ENCODE data around the gene MLLT6.

The MLLT6 gene

DNA sequence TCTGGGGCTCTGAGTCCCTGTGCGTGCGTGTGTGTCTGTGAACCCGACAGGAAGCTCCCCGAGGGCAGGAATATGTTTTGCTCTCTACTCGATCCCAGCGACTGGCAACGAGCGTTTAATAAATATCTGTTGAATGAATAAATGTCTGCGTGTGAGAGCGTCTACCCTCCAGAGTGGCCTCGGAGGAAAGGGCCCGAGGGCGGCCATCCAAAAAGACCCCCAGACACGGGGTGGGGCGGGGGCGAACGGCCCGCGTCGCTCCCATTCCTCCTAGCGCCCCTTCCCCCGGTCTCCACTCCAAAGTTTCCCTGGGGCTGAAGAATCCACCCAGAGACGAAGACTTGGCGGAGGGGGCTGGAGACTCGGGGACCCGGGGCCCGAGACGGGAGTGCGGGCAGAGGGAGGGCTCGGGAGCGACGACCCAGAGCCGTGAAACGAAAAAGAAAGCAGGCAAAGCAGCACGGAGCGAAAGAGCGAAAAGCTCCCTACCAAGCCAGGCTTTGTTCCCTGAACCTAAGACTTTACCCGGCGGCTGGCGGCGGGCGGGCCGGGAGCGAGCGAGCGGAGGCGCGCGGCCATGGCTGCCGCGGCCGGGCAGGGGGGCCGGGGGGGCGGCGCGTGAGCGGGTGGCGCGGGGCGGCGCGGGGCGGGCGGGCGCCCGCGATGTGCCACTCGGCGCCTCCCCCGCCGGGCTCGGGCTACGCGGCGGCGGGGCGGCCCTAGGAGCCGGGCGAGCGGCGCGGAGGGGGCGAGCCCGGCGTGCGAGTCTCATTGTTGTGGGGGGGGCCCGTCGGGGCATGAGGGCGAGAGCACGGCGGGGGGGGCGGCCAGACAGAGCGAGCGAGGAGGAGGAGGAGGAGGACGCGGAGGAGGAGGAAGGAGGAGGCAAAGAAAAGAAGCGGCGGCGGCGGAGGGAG is at the start of gene MLLT6:
Gene MLLT6, plus strand, starts transcription at position 668 of the 917 bp plus-strand sequence. CDS start 360 bp downstream, outside the sequence.
- DNase-seq (ENCODE audit: low read depth): peak; percentile 61

DNA sequence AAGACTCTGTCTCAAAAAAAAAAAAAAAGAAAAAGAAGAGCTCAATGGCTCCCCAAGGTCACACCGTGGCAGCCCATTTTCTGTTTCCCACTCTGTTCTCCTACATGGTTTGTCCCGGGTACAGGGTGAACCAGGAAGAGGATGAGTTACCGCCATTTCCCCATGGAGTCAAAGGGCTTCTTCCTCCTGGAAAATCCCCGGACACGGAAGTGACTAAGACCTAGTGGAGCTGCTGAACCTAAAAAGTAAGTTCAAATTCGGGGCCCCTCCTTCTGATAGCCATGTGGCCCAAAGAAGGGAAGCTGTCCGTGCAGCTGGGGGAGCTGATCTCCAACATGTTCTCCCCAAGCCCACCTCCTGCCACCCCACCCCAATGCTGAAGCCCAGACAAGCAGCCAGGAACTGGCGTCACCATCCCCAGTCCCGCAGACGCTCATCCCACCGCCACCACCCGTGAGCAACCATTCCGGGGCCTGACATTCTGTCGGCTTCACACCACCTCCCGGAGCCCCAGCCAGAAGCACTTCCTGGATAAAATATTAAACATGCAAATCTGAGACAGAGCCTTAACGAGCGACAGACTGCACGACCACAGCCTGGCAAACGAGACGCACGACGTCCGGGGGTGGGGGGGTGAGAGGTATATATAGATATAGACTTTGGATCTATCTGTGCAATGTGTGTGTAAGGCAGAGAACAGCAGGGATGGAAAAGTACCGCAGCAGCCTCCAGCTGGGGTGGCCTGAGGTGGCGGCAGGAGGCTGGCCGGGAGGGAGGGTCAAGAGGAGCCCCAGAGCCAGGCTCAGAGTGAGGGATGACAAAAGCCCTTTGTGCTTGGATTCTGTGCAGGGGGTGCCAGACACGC is 47.9 kb upstream of the MLLT6 start:
- no peak for DNase-seq (ENCODE audit: low read depth)

DNA sequence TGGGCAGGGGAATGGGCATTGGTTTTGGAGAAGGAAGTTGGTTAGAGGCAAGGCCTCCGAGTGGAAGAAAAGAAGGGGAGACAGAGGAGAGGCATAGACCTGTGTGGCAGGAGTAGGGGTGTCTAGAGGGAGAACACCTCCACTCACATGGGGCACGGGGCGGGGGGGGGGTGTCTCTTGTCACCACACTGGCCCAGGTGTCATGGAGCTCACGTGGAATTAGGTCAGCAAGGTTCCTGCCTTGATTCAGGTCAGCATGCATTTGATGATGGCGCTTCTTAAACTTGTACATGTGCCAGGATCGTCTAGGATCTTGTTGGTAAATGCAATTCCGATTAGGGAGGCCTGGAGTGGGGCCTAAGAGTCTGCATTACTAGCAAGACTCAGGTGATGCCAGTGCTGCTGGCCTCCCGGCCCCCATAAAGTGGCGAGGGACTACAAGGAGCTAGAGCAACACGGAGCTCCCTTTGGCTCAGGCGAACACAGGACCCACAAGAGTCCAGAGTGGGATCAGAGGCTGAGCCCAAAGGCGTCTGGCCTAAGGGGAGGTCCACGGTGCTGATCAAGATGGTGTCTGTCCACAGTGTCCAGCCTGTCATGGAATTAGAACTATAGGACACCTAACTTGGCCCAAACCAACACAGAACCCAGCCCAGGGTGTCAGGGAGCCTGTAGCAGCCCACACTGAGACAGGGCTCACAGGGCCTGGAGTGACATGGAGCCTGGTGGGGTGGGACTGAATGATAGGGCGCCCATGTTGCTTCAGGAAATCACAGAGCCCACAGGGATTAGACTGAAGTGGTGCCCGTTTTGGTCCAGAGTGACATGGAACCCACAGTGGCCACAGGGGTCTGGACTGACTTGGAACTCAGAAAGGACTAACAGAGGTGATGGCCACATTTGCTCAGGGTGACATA is 47.0 kb upstream of the MLLT6 start:
- no peak for DNase-seq (ENCODE audit: low read depth)

DNA sequence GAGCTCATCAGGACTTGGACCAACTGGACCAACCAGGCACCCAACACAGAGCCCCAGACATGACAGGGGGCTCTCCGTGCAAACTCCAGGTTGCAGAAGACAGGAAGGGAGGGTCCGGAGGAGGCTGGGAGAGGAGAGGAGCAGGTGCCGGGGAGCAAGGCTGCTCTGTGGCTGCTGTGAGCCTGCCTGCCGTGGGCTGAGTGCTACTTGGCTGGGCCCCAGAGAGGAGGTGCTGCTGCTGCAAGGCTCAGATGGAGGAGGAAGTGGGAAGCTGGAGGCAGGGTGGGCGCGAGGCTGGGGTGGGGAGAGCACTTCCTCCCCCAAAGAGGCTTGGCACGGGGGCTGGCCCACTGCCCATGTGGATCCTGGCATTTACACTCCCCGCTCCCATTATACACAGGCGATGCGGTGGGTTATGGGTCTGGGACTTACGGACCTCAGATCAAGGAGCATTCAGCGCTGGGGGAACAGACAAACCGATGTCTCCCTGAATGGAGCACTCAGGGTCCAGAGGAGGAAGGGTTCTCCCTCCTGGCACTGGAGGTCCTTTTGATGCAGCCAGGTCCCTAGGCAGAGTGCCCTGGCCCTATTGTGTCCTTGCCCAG is 46.2 kb upstream of the MLLT6 start:
- no peak for DNase-seq (ENCODE audit: low read depth)

DNA sequence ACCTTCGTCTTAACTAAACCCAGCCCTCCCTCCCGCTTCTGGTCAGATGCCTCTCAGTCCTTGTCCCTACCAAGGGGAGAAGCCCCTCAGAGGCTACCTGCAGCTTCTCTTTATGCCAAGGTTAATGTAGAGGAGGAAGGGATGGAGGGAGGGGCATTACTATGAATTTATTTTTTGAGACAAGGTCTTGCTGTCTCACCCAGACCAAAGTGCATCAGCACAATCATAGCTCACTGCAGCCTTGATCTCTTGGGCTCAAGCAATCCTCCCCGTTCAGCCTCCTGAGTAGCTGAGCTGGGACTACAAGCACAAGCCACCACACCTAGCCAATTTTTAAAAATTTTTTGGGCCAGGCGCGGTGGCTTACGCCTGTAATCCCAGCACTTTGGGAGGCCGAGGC is 45.7 kb upstream of the MLLT6 start:
- no peak for DNase-seq (ENCODE audit: low read depth)

DNA sequence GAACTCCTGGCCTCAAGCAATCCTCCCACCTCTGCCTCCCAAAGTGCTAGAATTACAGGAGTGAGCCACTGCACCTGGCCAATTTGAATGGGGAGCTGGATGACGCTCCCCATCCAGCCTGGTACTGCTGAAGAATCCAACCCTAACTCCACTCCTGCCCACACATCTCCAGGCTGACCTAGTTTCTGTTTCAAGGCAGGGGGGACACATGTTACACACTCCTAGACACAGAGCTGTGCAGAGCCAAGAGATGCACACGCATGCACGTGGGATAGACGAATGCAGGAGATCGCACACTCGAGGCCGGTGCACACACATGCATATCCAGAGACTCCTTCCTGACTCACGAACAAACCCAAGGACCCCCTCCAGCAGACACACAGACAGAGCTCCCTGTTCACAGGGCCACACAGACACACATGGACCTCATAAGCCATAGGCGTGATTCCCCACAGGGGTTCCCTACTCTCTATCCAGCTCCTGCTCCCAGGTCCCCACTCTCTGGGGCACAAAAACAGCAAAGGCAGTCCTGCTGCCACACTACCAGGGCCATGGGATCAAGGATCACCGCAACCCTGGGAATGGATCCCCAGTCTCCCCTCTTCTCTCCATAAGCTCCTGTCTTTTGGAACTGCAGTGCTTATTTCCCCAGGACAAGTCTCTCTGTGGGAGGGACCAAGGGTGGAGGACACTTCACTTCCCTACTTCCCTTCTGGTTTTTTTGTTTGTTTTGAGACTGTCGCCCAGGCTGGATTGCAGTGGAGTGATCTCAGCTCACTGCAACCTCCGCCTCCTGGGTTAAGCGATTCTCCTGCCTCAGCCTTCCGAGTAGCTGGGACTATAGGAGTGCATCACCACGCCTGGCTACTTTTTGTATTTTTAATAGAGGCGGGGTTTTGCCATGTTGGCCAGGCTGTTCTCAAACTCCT is 44.7 kb upstream of the MLLT6 start:
- no peak for DNase-seq (ENCODE audit: low read depth)

DNA sequence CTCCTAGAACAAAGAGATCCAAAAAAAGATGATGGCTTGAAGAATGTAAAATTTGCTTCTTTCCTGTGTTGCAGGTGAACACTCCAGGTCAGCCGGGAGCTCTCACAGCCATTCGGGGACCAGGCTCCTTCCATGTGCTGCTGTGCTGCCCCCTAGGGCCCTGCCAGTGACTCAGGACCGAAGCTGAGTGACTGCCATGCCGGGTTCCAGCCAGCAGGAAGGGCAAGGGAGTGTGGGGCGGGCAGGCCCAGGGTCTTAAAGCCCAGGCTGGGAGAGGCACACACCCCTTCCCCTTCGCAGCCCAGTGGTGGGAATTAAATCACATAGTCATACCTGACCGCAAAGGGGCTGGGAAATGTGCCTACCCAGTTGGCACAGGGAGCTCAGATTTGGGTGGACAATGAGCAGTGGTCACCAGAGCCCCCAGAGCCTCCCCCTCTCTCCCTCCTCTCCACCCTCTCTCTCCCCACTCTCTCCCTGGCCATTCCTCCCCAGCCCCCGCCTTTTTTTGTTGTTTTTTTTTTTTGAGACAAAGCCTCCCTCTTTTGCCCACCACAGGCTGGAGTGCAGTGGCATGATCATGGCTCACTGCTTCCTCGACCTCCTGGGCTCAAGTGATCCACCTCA is 41.8 kb upstream of the MLLT6 start:
- no peak for DNase-seq (ENCODE audit: low read depth)

DNA sequence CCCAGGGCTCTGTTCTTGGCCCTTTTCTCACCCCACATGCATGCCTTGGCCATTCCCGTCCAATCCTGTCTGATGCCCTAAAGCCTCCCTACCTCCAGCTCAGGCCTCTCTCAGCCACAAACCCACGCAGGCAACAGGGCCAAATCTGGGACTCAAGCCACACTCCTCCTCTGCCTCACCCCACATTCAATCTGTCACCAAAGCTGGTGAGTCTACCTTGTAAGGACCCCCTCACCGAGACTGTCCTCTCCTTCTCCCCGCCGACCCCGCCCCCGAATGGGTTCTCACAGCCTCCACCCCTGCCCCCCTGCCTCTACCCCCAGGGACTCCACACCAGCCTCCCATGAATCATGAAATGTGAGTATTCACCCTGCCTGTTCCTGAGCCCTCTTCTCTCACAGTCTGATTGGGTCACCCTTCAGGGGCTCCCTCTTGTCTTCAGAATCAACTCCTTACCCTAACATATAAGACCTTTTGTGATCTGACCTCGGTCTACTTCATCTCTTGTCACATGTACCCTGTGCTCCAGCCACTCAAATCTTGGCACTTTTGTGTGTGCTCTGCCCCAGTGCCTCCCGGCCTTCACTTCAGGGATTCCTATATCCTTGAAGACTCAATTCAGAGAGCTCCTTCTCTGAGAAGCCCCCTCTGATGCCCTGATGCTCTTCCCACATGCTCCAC is 41.0 kb upstream of the MLLT6 start:
- no peak for DNase-seq (ENCODE audit: low read depth)

DNA sequence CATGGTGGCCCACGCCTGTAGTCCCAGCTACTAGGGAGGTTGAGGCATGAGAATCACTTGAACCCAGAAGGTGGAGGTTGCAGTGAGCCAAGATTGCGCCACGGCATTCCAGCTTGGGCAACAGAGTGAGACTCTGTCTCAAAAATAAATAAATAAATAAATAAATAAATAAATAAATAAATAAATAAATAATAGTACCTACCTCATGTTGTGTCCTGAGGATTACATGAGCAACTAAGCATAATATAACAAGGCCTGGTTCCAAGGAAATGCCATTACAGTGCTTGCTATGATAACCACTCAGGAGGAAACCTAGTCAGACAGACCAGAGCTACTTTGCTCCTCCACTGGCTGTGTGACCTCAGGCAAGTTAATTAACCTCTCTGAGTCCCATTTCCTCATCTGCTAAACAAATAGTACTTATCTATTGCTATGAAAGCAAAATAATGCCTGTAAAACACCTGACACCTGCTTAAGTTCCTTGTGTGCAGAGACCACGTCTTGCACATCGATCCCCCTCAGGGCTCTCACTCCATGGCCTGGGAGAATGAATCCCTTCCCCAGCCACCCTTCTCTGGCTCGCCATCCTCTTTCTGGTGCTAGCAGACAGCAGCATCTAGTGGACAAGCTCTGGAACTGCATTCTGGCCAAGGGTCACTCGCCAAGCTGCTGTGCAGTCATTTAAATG is 37.8 kb upstream of the MLLT6 start:
- peak; percentile 23 for DNase-seq (ENCODE audit: low read depth)

DNA sequence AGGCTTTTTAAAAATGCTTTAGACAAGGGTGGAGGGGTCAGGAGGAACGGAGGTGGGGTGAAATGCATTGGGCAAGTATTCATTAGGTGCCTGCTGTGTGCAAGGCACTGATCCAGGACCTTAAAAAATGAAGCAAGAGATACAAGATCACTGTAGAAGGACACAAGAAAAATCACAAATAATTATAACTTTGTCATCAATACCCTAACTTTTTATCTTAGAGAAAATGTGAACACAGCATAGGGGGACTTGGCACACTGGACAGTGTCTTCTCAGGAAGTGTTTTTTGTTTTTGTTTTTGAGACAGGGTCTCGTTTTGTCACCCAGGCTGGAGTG is 37.3 kb upstream of the MLLT6 start:
- DNase-seq (ENCODE audit: low read depth): no peak

DNA sequence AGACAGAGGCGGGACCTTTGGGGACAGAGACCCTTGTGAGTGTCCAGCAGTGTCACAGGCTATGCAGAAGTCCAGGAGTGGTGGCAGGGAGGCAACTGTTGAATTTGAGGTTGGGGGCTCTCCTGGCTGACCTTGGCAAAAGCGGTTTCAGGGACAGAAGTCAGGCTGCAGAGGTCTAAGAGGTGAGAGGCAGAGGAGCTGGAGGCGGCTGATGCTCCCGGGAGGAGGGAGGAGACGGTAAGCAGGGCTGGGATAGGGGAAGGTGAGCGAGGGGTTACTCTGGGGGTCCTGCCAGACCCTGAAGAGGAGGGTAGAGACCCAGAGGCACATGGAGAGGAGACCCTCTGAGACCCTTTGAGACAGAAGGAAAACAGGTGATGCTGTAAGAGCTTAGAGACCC is 35.6 kb upstream of the MLLT6 start:
- DNase-seq (ENCODE audit: low read depth): no peak

DNA sequence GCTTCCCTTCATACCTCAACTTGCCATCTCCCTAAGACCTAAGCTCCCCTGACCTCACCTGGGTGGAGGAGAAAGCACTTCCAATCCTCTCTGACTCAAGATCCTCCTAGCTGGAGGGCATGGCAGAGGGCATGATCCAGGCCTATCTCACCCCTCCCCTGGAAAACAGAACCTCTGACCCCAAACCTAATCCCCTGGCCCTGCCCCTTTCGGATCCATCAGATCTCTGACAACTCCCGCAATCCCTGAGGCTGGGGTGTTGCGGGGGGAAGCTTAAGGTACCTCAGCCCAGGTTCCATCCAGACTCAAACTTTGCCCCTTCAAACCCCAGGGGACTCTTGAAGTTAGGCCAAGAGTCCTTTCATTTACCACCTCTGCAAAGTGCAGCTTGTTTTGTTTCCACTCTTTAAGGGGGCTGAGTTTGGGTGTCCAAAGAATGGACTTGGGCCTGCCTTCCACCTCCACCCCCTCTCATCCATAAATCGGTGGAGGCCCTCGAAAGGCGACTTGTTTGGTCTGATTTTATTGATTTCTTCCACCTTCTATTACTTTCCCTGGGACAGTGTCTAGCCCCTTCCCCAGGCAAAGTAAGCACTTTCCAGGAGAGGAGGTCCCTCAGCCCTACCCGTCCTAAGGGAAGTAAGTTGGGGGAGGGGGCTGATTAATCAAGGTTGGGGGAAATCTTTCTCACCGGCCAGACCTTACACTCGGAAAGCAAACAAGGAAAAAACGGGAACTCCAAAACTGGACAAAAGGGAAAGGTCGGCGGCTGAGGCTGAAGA is 32.9 kb upstream of the MLLT6 start:
- DNase-seq (ENCODE audit: low read depth): no peak

DNA sequence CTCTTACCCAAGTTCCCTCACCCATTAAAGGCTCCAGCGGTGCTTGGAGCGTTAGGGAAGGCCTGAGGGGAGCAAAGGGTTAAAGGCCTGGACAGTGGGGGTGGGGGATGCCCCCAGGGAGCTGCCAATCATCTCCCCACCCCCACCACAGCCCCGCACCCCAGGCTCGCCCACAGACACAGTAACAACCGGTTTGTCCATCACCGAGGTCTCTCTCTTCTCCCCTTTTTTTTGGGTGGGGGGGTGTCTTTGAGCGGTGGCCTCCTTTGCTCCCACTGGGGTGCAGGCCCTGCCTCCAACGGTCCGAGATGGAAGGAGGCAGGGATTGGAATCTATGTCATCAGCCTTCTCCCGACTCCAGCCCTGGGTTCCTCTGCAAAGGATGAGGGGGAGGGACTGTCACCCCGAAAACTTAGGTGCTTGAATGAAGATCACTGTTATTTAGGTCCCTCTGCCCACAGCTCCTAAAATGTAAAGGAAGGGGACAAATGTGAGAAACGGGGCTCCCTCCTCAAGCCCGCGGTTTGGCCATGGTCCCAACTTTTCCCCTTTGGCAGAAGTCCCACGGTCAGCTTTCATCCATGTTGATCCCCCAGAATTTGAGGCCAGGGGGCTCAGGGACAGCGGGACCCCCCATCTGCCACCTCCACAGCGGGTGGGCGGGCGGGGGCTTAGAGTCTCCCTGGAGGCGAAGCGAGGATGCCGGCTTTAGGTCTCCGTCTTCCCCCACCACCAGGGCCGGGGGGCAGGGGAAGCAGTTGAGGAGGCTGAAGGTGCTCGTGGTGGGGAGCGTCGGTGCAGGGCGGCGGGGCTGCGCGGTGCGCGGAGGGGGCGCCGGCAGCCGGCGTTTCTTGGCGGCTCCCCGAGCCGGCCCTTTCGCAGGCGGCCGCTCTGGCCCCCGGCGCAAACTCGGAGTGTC is 32.0 kb upstream of the MLLT6 start:
- DNase-seq (ENCODE audit: low read depth): no peak

DNA sequence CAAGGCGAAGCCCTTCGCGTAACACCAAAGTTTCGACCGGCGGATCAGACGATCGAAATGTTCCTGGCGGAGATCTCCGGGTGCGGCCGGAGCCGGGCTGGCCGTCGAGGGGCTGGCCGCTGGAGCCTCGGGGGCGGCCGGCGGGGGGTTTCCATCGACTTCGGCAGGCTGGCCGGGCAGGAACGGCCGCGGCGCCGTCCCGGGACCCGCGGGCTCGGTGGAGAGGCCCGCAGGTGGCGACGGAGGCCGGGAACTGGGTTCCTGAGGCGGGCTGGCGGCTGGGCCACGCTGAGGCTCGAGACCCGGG is 31.4 kb upstream of the MLLT6 start:
- DNase-seq (ENCODE audit: low read depth): no peak

DNA sequence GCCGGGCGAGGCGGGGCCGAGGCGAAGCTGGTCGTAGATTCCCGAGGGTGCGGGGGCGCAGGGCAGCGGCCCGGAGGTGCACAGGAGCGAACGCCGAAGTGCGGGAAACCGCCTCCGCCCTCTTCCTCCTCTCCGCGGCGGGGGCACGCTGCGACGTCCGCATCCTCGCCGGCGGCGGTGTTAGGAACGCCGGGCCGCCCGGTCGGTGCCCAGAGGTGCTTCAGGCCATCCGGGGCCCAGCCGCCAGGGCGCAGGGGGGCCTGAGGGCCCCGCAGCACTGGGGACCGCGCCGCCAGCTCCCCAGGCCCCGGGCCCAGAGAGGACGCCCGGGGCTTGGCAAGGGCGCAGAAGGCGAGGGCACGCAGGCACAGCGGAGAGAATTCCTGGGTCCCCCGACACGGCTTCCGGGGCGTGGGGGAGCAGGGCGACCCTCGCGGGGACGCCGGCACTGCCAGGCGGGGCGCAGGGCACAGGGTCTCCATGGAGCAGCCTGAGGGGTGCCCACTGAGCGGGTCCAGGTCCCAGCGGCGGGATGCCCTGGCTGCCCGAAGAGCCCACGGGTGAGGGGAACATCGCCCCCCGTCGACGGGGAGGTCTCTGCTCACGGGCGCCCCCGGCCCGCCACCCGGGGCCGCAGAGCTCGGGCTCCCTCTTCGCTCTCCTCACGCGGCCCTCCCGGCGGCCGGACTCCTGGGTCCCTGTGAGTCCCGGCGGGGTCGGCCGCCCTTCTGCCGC is 30.9 kb upstream of the MLLT6 start:
- DNase-seq (ENCODE audit: low read depth): no peak
